NOMO-1 treated with dmso at 0.1 percent for 144 hours (cell line): ENCODE results near the gene RABL6.
"Not testable (repeated sequence)": the region's sequence is repeated elsewhere in the genome, so short reads cannot be mapped to it uniquely, and the experiment has no call there.

Experiments used
- DNase-seq: peaks from one replicate; lab custom pipeline; 2025; ENCODE audit not compliant: unreplicated experiment; lab: John Stamatoyannopoulos, UW

The RABL6 gene

DNA sequence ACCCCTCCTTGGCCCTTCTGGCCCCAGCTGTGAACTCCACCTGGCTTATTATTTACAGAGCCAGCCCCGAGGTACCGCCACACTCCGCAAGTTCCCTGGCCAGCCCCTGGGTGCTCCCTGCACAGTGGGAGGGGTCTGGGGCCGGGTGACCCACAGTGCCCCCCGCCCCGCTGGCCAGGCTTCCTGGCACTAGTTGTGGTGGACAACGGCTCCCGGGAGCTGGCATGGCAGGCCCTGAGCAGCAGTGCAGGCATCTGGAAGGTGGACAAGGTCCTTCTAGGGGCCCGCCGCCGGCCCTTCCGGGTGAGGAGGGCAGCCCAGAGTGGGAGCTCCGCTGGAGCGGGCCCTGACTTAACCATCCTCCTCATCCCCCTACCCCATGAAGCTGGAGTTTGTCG is 48.3 kb downstream of the RABL6 start:
- no peak for DNase-seq

- DNase-seq: no peak
Observed at GRCh38 chr9:136856541-136857141, 48.9 kb downstream of the RABL6 start.

- DNase-seq: no peak
Observed at GRCh38 chr9:136857166-136857565, 49.4 kb downstream of the RABL6 start.

DNA sequence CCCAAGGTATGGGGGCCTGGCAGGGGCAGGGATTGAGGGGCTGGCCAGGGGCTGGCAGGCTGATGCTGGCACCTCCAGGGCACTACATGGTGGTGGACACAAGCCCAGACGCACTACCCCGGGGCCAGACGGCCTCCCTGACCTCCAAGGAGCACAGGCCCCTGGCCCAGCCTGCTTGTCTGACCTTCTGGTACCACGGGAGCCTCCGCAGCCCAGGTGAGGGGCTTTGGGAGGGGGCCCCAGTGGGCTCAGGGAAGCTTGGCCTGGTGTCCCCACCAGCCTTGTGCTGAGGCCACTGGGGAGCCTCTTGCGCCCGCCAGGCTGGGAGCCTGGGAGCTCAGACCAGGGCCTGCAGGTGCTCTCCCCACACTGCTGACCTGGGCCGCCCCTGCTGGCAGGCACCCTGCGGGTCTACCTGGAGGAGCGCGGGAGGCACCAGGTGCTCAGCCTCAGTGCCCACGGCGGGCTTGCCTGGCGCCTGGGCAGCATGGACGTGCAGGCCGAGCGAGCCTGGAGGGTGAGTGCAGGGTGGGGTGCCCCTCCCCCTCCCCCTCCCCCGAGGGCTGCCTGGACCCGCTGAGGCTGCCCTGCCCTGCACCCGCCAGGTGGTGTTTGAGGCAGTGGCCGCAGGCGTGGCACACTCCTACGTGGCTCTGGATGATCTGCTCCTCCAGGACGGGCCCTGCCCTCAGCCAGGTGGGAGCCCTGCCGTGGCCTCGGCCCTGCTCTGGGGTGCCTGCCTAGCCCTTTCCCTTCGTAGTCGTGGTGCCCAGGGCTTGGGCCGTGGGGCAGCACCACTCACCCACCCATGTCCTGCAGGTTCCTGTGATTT is 50.0 kb downstream of the RABL6 start:
- no peak for DNase-seq

GRCh38 chr9:136858452-136858843 is 50.7 kb downstream of the RABL6 start:
- no peak for DNase-seq

DNA sequence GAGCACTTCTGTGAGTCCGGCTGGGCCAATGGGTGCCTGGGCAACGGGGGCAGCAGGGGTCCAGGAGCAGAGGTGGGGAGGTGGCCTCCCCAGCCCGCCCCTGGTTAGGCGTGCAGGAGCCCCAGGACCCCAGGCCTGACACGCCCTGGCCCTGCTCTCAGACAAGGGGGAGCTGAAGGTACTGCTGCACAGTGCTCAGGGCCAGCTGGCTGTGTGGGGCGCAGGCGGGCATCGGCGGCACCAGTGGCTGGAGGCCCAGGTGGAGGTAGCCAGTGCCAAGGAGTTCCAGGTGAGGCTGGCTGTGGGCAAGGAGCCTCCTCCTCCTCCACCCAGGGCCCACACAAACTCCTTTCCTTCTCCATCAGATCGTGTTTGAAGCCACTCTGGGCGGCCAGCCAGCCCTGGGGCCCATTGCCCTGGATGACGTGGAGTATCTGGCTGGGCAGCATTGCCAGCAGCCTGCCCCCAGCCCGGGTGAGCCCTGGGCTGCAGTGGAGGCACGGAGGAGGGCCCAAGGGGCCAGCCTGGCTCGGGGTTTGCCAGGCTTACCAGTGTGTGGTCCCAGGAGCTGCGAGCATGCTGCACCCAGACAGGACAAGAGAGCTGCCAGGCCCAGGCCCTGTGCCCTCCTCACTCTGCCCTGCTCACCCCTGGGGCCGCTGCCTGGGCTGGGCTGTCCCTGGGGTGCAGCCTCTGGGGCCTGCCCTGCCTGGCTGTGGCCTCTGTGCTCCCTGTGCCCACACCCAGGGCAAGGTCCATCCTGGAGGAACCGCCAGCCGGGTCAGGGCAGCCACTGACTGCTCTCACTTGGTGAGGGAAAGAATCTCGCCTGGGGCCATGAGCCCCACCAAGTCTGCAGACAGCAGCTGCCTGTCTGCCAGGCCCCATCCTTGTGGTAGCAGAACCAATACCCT is 51.4 kb downstream of the RABL6 start:
- DNase-seq: no peak

- DNase-seq: no peak
Observed at GRCh38 chr9:136860529-136860928, 52.8 kb downstream of the RABL6 start.

GRCh38 chr9:136860933-136861873 is 53.5 kb downstream of the RABL6 start:
- DNase-seq: no peak

GRCh38 chr9:136861874-136862457 is 54.2 kb downstream of the RABL6 start:
- no peak for DNase-seq

DNA sequence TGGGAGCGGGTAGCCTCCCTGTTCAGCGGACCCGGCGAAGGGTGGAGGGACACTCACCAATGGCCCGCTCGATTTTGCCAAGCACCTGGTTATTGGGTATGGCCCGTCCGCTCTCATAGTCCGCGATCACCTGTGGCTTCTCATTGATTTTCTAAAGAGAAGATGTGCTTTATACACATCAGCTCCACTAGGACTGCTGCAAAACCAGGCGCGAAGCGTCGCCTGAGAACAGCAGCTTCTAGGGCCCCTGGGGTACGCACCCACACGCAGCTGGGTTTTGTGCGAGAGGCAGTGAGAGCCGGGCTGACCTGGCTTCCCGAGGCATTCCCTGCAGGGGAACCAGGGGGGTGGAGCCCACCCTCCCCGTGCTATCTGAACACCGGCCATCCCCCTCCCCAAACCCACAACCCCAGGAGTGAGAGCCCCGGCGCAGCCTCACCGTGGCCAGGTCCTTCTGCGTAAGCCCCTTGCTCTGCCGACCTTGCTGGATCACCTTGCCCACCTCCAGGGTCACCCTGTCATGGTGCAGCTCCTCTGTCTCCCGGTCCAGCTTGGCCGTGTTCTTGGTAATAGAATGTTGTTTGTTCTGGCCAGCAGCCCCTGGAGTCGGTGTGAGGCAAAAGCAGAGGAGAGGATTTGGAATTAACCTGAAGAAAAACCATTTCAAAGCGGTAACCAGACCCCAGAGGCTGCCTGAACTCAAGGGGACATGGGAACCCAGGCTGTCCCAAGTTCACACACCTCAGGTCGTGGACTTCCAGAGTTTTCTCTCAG is 55.3 kb downstream of the RABL6 start:
- DNase-seq: no peak

DNA sequence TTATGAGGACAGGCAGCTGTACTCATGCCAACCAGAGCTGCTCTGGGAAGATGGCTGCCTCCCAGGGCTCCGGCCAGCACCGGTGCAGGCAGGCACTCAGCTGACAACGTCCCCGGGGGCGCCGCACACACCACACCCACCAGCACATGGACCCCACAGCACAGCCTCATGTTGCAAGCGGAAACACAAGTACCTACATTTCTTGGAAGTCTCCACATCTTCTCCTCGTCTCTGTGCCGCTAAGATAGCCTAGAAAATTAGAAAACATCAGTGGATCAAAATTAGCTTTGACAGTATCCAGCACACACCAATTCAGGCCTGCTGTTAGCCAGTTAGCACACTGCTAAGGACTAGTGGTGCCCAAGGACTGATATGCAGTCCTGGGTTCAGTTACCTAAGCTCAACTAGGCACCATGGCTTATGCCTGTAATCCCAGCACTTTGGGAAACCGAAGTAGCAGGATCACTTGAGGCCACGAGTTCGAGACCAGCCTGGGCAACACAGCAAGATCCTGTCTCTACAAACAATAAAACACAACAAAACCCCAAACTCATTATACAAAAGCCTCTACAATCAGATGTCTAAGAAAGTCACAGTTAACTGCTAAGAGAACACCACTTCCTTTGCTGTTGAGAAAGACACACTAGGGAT is 56.0 kb downstream of the RABL6 start:
- DNase-seq: no peak

DNA sequence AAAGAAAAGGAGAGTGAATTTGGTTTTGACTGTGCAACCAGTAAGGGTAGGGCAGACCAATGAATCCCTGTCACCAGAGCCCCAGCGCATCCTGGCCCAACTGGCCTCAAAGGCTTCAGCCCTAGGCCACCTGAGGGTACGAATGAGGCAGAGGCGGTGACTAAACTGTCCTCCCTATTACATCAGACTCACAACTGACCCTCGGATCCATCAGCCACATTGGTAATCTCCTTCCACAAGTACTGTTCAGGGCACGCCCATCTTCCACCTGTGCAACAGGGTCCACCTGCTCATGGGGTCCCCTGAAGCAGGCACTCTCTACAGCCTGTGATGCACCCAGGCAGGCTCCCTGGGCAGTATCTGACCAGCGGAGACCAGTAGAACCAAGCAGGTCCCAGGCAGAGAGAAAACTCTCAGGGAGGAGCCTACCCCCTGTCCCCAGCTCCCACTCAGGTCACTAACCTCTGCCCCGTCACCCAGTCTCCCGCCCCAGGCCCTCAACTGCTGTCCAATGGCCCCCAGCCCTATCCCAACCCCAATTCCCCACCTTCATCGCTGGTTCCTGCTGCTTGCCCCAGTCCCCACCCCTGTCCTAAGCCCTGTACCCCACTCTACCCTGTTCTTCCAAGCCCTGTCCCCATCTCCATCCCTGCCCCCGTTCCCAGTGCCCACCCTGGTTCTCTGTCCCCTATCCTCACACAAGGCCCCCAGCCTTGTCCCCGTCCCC is 57.5 kb downstream of the RABL6 start:
- no peak for DNase-seq

DNA sequence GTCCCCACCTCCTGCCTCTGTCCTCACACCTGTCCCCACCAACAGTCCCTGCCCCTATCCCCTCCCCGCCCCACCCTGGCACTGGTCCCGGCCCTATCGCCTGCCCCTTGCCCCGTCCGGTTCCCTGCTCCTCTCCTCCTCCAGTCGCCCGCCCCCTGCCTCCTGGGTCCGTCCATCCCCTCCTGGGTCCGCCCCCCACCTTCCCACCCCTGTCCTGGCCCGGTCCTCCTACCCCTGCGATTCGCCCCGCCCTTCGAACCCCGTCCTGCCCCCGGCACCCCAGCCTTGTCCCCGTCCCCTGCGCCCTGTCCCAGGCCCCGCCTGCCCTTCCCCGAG is 58.0 kb downstream of the RABL6 start:
- DNase-seq: no peak

DNA sequence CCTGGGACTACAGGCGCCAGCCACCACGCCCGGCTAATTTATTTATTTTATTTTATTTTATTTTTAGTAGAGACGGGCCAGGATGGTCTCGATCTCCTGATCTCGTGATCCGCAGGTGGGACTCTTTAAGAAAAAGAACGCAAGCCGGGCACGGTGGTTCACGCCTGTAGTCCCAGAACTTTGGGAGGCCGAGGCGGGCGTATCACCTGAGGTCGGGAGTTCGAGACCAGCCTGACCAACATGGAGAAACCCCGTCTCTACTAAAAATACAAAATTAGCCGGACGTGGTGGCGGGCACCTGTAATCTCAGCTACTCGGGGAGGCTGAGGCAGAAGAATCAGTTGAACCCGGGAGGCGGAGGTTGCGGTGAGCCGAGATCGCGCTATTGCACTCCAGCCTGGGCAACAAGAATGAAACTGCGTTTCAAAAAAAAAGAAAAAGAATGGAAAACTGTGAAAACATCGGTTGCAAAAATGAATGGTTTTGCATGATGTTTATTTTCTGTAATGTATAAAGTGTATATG is 59.2 kb downstream of the RABL6 start:
- not testable (repeated sequence) for DNase-seq

DNA sequence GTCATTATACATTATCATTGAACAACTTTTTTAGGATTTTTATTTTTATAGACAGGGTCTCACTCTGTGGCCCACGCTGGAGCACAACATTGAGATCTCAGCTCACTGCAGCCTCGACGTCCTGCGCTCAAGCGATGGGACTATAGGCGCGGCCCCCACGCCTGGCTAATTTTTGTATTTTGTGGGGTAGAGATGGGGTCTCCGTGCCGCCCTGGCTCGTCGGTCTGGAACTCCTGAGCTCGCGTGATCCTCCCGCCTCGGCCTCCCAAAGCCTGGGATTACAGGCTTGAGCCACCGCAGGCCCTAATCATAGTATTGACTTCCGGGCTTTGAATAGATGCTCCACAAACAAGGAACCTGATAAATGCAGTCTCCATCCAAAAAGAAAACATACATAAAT is 59.7 kb downstream of the RABL6 start:
- DNase-seq: no peak

DNA sequence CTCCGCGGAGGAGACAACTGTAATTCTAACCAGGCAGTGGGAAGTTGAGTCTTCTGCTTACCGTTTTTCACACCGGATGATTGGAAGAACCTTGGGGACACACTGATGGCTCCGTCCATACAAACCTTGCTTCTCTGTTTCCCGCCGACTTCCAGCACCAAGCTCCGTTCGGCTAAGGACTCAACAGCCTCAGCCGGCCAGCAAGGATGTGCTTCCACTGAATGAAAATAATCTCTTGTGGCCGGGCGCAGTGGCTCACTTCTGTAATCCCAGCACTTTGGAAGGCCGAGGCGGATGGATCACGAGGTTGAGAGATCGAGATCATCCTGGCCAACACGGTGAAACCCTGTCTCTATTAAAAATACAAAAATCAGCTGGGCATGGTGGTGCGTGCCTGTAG is 60.2 kb downstream of the RABL6 start:
- DNase-seq: no peak

- DNase-seq: no peak
Observed at GRCh38 chr9:136868644-136869043, 60.9 kb downstream of the RABL6 start.

DNA sequence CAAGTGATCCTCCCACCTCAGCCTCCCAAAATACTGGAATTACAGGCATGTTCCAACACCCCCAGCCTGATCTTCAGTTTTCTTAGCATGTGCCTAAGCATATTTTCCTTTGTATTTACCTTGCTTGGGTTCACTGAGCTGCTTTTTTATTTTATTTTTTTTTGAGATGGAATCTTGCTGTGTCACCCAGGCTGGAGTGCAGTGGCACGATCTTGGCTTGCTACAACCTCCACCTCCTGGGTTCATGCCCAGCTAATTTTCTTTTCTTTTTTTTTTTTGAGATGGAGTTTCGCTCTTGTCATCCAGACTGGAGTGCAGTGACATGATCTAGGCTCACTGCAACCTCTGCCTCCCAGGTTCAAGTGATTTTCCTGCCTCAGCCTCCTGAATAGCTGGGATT is 61.9 kb downstream of the RABL6 start:
- not testable (repeated sequence) for DNase-seq
